Measurements from ENCODE around the gene ROBO2.

The ROBO2 gene

GRCh38 chr3:77045686-77046085, 5.8 kb downstream of the ROBO2 start:
- in situ Hi-C loops (cut with MboI; ENCODE audit: low pct_unique_long_range_greater_than_20kb, low sequenced_read_pairs): no loop called here
- DNase-seq: no peak

DNA sequence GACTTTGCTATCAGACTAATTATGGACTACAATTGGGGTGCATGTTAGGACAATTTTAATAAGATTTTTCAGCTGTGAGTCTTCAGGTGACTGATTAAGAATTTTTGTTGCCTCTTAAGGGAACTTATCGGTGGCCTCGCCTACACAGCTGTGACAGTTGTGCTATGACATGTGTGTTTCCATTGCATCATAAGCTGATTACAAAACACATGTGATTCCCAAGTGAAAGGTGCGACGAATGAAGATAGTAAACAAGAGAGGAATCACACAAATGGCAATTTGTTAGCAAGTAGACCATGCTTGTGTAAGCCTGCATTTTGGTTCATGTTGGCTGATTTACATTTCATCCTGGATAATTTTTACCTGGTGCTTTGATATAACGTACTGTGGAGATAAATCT, 8.3 kb downstream of the ROBO2 start:
- no peak for DNase-seq
- in situ Hi-C loops (cut with MboI; ENCODE audit: low pct_unique_long_range_greater_than_20kb, low sequenced_read_pairs): no loop called here

- in situ Hi-C loops (cut with MboI; ENCODE audit: low pct_unique_long_range_greater_than_20kb, low sequenced_read_pairs): no loop called here
- no peak for DNase-seq
These were observed 11.7 kb downstream of the ROBO2 start for GRCh38 chr3:77051591-77051990.

DNA sequence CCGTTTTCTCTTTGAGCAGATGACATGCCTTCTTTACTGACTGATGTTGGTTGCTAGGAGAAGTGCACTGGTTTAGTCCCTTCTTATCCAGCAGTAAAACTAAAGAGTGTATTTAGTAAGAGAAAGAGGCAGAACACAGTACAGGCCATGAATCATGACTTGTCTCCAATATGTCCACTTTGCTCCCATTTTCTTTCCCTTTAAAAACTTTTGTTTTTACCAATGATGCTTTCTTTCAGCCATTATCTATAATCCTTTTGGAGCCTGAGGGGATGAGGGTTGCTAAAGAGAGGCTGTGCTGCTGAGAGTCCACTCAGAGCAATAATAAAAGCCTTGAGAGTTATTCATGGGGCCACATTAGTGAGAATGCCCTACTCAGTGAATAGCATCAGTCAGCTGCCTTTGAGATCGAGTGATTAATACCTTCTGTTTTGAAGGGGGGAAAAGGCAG, 12.2 kb downstream of the ROBO2 start:
- in situ Hi-C loops (cut with MboI; ENCODE audit: low pct_unique_long_range_greater_than_20kb, low sequenced_read_pairs): no loop called here
- no peak for DNase-seq

GRCh38 chr3:77052733-77053670, 13.1 kb downstream of the ROBO2 start:
- in situ Hi-C loops (cut with MboI; ENCODE audit: low pct_unique_long_range_greater_than_20kb, low sequenced_read_pairs): no loop called here
- no peak for DNase-seq

GRCh38 chr3:77053795-77054194, 13.9 kb downstream of the ROBO2 start:
- DNase-seq: no peak
- in situ Hi-C loops (cut with MboI; ENCODE audit: low pct_unique_long_range_greater_than_20kb, low sequenced_read_pairs): no loop called here

DNA sequence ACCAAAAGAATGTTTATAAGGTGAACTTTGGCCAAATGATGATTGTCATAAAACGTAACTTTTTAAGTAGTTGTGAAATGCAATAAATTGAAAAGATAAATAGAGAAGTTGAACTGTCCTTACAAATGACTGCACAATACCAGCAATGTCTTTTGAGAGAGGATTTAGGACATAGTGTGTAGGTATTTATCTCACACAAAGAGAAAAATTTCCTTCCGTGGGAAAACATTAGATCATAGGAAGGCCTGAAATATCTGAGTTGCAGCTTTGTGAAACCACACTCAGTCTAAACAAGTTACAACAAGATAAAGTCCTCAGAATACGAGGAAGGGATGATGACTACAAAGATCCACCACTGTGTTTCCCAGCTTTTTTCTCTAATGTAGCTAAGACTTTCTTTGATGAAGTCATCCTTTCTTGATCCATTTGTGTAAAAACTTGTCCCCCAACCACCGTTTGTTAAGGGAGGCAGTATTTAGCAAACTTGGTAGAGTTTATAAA, 16.0 kb downstream of the ROBO2 start:
- in situ Hi-C loops (cut with MboI; ENCODE audit: low pct_unique_long_range_greater_than_20kb, low sequenced_read_pairs): no loop called here
- DNase-seq: no peak

- DNase-seq: no peak
- in situ Hi-C loops (cut with MboI; ENCODE audit: low pct_unique_long_range_greater_than_20kb, low sequenced_read_pairs): no loop called here
These were observed 19.5 kb downstream of the ROBO2 start for GRCh38 chr3:77059354-77059753.

DNA sequence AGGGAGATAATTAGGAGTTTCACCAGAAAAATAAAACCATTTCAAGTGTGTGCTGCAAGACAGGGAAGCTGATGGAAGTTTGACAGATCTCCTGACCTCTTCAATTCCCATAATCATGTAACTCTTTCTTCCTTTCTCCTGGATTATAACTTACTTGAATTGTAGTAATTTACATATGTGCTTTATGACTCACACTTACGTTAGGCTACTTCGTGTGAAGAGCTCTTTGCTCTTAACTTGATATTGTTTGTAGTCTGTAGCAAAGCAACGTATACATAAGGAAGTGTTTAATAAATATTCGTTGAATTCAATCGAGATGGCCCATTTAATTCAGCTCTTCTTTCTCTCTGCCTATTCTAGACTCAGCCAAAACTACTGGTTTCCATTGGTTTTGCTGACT, 23.5 kb downstream of the ROBO2 start:
- no peak for DNase-seq

GRCh38 chr3:77065750-77066149, 25.9 kb downstream of the ROBO2 start:
- in situ Hi-C loops (cut with MboI; ENCODE audit: low pct_unique_long_range_greater_than_20kb, low sequenced_read_pairs): no loop called here

More for the DNA sequence above, 23.5 kb downstream of the ROBO2 start:
- in situ Hi-C loops (cut with MboI; ENCODE audit: low pct_unique_long_range_greater_than_20kb, low sequenced_read_pairs): no loop called here

GRCh38 chr3:77066829-77067228, 26.9 kb downstream of the ROBO2 start:
- DNase-seq: no peak
- in situ Hi-C loops (cut with MboI; ENCODE audit: low pct_unique_long_range_greater_than_20kb, low sequenced_read_pairs): no loop called here

More at GRCh38 chr3:77065750-77066149, 25.9 kb downstream of the ROBO2 start:
- no peak for DNase-seq

DNA sequence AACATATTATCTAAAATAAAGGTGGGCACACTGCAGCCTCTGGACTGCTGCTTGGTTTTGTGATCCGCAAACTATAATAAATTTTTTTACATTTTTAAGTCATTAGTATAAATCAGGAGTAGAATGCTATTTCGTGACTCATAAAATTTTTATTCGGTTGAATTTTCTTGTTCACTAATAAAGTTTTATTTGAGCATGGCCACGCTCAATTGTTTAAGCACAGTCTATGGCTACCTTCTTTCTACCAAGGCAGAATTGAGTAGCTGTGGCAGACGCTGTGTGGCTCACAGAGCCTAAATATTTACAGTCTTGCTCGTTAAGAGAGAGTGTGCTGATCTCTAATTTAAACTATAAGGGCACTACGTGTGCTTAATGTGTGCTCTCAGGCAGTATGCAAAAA, 28.9 kb downstream of the ROBO2 start:
- no peak for DNase-seq
- in situ Hi-C loops (cut with MboI; ENCODE audit: low pct_unique_long_range_greater_than_20kb, low sequenced_read_pairs): no loop called here

- DNase-seq: no peak
- in situ Hi-C loops (cut with MboI; ENCODE audit: low pct_unique_long_range_greater_than_20kb, low sequenced_read_pairs): no loop called here
These were observed 31.5 kb downstream of the ROBO2 start for GRCh38 chr3:77071364-77071763.

GRCh38 chr3:77071809-77072208, 31.9 kb downstream of the ROBO2 start:
- no peak for DNase-seq
- in situ Hi-C loops (cut with MboI; ENCODE audit: low pct_unique_long_range_greater_than_20kb, low sequenced_read_pairs): no loop called here

GRCh38 chr3:77072232-77072631, 32.3 kb downstream of the ROBO2 start:
- in situ Hi-C loops (cut with MboI; ENCODE audit: low pct_unique_long_range_greater_than_20kb, low sequenced_read_pairs): no loop called here
- DNase-seq: no peak

GRCh38 chr3:77078279-77078678, 38.4 kb downstream of the ROBO2 start:
- DNase-seq: no peak

DNA sequence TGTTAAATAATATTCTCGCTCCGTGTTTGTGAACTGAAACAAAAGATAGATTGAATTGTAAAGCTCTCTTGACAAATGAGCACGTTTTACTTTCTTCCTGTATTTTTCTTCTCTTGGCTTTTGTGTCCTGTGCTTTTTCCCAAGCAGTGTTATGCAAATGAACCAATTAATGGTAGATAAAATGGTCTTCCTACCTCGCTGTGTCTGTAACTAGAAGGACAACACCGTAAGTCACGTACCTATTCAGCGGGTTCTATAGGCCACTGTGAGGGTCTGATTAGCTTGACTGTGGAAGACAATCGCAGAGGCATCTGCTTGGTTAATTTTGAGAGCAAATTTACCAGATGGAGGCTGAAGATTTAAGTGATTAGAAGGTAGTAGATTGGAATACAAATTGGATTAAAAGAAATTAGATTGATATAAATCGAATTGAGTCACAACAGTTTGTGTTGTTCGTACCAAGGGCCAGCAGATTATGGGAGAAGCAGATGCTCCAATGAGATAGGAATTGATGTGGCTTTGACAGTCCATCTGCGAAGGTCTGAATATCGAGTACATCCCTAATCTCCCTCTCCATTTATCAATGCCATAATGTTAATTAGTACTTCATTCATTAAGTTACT, 40.2 kb downstream of the ROBO2 start:
- DNase-seq: no peak
- in situ Hi-C loops (cut with MboI; ENCODE audit: low pct_unique_long_range_greater_than_20kb, low sequenced_read_pairs): no loop called here

More at GRCh38 chr3:77078279-77078678, 38.4 kb downstream of the ROBO2 start:
- in situ Hi-C loops (cut with MboI; ENCODE audit: low pct_unique_long_range_greater_than_20kb, low sequenced_read_pairs): no loop called here

- in situ Hi-C loops (cut with MboI; ENCODE audit: low pct_unique_long_range_greater_than_20kb, low sequenced_read_pairs): no loop called here
- no peak for DNase-seq
These were observed 41.4 kb downstream of the ROBO2 start for GRCh38 chr3:77081240-77081661.

DNA sequence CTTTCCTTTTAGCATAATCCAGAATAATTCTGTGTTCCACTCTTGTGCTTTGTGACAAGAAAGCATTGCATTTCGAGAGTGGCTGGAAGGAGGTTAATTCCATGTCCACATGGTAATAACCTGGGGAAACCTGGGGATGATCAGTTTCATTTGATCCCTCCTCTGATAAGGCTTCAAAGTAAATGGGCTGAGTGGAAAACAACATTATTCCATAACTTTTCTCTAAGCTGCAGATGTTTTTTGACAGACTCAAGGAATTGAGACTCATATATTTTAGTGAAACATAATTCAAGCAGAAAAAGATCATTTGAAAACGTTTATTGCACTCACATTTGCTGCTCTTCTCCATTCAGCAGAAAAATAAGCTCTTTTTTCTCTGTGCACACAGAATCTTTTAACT, 44.6 kb downstream of the ROBO2 start:
- no peak for DNase-seq
- in situ Hi-C loops (cut with MboI; ENCODE audit: low pct_unique_long_range_greater_than_20kb, low sequenced_read_pairs): no loop called here

DNA sequence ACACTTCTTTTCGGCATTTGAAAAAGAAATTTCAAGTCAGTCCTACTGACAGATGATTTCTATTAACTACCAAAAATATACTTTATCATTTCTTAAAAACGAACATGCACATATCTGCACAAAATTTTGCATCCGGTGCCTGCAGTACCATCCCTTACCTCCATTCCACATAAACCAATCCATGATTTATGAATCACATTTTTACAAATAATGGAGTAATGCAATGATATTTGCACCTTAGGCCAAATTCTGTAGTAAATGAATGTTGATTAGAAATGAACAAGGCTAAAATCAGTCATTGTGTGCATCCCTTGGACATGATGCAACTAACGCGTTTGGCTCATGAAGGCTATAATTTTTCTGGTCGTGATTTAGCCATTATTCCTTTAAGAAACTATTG, 46.5 kb downstream of the ROBO2 start:
- DNase-seq: no peak
- in situ Hi-C loops (cut with MboI; ENCODE audit: low pct_unique_long_range_greater_than_20kb, low sequenced_read_pairs): no loop called here

Measured in KBM-7 (cell line).